ENCODE measurements around the gene KLF7.

DNA sequence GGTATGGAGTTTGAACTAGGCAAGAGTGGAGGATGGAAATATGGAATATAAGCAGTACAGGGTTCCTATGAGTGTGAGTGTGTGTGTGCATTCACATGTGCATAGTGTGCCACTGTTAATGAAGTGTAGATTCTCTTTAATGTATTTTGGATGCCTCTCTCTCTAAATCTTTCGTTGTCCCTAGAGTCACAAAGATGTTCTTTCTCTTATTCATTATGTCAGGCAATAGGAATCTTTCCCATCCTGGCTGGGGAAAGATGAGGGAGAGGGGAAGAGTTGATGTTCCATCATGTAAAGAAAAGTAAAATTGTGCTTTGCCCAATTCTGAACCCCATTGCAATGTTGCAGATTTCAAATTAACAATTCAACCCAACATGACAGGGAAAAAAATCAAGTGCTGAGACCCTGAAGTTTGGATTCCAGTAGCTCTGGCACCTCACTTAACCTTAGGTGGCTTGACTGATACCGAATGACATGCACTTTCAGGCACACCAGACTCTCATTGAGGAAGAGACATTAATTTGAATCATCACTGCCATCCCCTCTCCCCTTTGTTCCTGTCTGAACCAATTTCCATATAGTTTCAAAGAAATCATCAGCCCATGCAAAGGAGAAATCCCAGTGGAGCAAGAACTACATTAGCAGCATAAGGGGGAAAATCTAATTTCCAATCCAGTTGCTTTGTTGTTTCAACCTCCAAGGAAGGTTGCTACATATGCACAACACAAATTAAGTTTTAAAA, 28.0 kb downstream of the KLF7 start:
- TF ChIP-seq, protein P1, sequence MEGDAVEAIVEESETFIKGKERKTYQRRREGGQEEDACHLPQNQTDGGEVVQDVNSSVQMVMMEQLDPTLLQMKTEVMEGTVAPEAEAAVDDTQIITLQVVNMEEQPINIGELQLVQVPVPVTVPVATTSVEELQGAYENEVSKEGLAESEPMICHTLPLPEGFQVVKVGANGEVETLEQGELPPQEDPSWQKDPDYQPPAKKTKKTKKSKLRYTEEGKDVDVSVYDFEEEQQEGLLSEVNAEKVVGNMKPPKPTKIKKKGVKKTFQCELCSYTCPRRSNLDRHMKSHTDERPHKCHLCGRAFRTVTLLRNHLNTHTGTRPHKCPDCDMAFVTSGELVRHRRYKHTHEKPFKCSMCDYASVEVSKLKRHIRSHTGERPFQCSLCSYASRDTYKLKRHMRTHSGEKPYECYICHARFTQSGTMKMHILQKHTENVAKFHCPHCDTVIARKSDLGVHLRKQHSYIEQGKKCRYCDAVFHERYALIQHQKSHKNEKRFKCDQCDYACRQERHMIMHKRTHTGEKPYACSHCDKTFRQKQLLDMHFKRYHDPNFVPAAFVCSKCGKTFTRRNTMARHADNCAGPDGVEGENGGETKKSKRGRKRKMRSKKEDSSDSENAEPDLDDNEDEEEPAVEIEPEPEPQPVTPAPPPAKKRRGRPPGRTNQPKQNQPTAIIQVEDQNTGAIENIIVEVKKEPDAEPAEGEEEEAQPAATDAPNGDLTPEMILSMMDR (IDR thresholded peaks at IDR 0.05; ENCODE audit: extremely low read depth in 1 of 2, insufficient read depth in 1 of 2, low read depth in 1 of 2, low read length in 2 of 2): no peak
- TF ChIP-seq MYC (IDR thresholded peaks at IDR 0.05; ENCODE audit: low read depth, low read length) (no peak), POLR2A (IDR thresholded peaks at IDR 0.05; ENCODE audit: low read depth, low read length) (no peak)
